ENCODE measurements around the gene DR1.

DNA sequence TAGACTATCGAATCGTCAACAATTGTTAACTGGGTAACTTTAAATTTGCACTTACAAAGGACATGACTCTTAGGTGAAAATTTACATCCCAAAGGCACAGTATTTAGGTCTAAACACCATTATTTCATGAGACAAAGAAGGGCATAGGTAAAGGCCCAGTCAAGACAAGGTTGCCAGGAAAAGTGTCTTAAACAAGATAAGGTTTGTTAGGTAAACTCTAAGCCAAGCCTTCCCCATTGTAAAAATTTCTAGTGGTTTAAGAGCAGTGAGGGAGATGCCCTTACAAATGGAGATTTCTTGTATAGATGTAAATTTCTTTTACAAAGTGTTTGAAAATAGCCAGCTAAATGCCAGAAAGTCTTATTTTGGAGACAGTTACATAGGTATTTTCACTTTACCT is 65.3 kb downstream of the DR1 start:
- TF ChIP-seq, protein P1, sequence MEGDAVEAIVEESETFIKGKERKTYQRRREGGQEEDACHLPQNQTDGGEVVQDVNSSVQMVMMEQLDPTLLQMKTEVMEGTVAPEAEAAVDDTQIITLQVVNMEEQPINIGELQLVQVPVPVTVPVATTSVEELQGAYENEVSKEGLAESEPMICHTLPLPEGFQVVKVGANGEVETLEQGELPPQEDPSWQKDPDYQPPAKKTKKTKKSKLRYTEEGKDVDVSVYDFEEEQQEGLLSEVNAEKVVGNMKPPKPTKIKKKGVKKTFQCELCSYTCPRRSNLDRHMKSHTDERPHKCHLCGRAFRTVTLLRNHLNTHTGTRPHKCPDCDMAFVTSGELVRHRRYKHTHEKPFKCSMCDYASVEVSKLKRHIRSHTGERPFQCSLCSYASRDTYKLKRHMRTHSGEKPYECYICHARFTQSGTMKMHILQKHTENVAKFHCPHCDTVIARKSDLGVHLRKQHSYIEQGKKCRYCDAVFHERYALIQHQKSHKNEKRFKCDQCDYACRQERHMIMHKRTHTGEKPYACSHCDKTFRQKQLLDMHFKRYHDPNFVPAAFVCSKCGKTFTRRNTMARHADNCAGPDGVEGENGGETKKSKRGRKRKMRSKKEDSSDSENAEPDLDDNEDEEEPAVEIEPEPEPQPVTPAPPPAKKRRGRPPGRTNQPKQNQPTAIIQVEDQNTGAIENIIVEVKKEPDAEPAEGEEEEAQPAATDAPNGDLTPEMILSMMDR (IDR thresholded peaks at IDR 0.05; ENCODE audit: low read depth, low read length), result no peak
- TF ChIP-seq, protein P2, sequence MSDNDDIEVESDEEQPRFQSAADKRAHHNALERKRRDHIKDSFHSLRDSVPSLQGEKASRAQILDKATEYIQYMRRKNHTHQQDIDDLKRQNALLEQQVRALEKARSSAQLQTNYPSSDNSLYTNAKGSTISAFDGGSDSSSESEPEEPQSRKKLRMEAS (IDR thresholded peaks at IDR 0.05; ENCODE audit: low read depth, low read length), result no peak
